Astrocyte of the cerebellum (primary cell): ENCODE data around the gene KRTAP4-12.
"Not testable (repeated sequence)": the region's sequence is repeated elsewhere in the genome, so short reads cannot be mapped to it uniquely, and the experiment has no call there.

Experiments
- DNase-seq: peaks from one replicate; pipeline ENCODE4 v3.0.0-alpha.2; 2011; ENCODE audit warnings: low read depth
- H3K4me3 ChIP-seq: 2 replicates; pipeline ENCODE4 v1.5.1; 2011; ENCODE audit warnings: mild to moderate bottlenecking, low read depth, low read length, moderate library complexity
- in situ Hi-C: cut with HindIII; loops from 2 replicates; pipeline ENCODE4 v1.10.0; 2017; ENCODE audit warnings: low sequenced_read_pairs
- TF ChIP-seq, protein P1 (sequence below): IDR thresholded peaks from 2 replicates; pipeline ENCODE4 v1.5.1; 2012; ENCODE audit warnings: low read length, low read depth, moderate library complexity, mild to moderate bottlenecking; ENCODE audit errors: missing control alignments

The KRTAP4-12 gene

DNA sequence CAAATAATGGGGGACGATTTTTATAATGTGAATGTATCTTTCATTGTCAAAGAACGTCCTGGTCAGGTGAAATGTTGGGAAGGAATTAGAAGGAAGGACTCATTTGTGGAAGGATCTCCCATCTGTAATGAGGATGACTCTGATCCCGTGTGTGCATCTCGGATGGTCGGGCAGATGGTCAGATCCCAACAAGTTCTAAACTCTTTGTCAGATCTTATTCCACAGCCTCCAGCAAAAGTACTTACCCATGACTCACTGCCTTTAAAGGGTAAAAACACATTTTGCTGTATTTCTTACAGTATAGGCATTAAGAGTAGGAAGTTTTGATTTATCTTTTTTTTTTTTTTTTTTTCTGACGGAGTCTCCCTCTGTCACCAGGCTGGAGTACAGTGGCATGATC is 25.5 kb downstream of the KRTAP4-12 start:
- in situ Hi-C loops, result no loop called here
- no peak for DNase-seq
- no peak overlapping the region for H3K4me3 ChIP-seq
- TF ChIP-seq, protein P1, sequence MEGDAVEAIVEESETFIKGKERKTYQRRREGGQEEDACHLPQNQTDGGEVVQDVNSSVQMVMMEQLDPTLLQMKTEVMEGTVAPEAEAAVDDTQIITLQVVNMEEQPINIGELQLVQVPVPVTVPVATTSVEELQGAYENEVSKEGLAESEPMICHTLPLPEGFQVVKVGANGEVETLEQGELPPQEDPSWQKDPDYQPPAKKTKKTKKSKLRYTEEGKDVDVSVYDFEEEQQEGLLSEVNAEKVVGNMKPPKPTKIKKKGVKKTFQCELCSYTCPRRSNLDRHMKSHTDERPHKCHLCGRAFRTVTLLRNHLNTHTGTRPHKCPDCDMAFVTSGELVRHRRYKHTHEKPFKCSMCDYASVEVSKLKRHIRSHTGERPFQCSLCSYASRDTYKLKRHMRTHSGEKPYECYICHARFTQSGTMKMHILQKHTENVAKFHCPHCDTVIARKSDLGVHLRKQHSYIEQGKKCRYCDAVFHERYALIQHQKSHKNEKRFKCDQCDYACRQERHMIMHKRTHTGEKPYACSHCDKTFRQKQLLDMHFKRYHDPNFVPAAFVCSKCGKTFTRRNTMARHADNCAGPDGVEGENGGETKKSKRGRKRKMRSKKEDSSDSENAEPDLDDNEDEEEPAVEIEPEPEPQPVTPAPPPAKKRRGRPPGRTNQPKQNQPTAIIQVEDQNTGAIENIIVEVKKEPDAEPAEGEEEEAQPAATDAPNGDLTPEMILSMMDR, result no peak

GRCh38 chr17:41098042-41098441 is 25.9 kb downstream of the KRTAP4-12 start, which contains the start of gene KRTAP4-8:
Gene KRTAP4-8, minus strand, starts transcription at chr17:41098142. Its CDS starts 58 bp downstream, at chr17:41098084.
- TF ChIP-seq, protein P1, result no peak
- no peak within 1 kb of the TSS for H3K4me3 ChIP-seq
- DNase-seq, result no peak
- in situ Hi-C loops, result no loop called here

DNA sequence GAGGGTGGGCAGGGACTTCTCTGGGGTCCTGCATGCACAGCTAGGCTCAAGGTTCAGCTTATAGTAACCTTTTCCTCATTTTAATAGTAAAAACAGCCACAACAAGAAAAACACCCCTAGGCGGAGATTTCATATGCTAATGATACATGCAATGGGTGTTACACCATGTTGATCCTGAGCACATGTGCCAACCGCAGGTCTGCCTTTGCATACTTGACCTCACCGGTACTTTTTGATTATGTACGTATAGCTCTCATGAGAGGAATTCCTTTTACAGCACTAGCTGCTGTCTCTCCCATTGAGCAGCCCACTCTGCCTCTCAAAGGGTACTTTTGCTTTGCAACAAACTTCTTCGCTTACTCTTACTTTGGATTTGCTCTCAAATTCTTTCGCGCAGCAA is 27.9 kb downstream of the KRTAP4-12 start:
- TF ChIP-seq, protein P1, result no peak
- DNase-seq, result no peak
- no peak overlapping the region for H3K4me3 ChIP-seq
- in situ Hi-C loops, result no loop called here

DNA sequence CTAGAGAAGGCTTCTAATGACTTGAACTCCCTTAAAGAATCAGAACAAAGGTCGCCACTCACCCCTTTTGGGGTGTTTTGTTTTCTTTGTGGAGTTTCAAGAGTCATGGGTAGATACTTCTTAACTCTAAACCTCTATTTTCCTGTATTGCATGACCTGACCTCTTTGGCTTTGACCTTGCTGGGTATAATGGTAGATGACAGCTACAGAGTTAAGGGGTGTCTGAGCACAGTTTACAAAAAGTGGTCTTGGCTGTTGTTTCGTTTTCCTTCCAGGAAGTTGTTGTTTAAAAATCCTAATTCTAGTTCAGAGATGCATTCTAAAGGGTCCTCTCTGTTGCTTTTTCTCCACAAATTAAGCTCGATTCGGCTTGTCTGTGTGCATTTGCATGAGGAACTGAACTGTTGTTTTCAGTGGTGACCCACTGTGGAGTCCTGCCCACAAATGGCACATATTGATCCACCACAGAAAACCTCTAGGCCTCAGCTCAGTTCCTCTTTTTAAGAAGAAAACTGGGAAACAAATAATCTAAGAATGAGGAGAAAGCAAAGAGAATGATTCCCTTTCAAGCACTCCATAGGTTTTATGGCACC is 35.1 kb downstream of the KRTAP4-12 start:
- DNase-seq, H3K4me3 ChIP-seq, in situ Hi-C loops: not testable (repeated sequence)

GRCh38 chr17:41084100-41084856 is 39.7 kb downstream of the KRTAP4-12 start, which contains the start of gene KRTAP4-7:
Gene KRTAP4-7, plus strand, starts transcription at chr17:41084150. Its CDS starts 57 bp downstream, at chr17:41084207.
- DNase-seq, in situ Hi-C loops, H3K4me3 ChIP-seq: not testable (repeated sequence)

- DNase-seq, H3K4me3 ChIP-seq, in situ Hi-C loops: not testable (repeated sequence)
Measured at GRCh38 chr17:41083427-41083826, 40.6 kb downstream of the KRTAP4-12 start.

DNA sequence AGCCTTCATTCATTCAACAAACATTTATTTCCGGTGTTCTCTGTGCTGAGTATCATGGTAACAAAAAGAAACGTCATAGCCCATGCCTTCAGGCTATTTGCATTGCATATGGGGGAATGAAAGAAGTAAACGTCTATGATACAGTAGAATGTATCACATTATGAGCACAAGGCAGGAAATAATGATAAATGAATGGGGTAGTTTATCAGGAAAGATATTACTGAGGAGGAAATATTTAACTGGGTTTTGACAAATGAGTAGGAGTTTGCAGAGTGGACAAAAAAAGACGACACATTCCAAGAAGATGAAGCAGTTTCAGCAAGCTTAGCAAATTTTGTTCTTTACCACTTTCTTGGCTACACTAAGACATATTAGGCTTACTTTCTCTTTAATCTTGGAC is 41.4 kb downstream of the KRTAP4-12 start:
- no peak for DNase-seq
- in situ Hi-C loops, result no loop called here
- no peak overlapping the region for H3K4me3 ChIP-seq
- TF ChIP-seq, protein P1, result no peak

- no peak overlapping the region for H3K4me3 ChIP-seq
- no peak for DNase-seq
- in situ Hi-C loops, result no loop called here
- TF ChIP-seq, protein P1, result no peak
Measured at GRCh38 chr17:41076788-41077187, 47.2 kb downstream of the KRTAP4-12 start.
